ENCODE results near the gene MYOM3.

The MYOM3 gene

GRCh38 chr1:24102961-24103360 is 9.0 kb downstream of the MYOM3 start:
- Histone ChIP-seq H3K9me3 (ENCODE audit: insufficient read depth, low read depth, low read length) (no peaks in the 10 kb centered on the region), H3K4me3 (ENCODE audit: low read length) (no peak overlapping the region), H3K36me3 (ENCODE audit: insufficient read depth, low read length) (no peaks in the 10 kb centered on the region), H3K27me3 (ENCODE audit: insufficient read depth, low read length) (no peaks in the 10 kb centered on the region), H3K9ac (ENCODE audit: low read depth, low read length) (no peak overlapping the region), H3K27ac (ENCODE audit: low read depth, low read length) (no peak overlapping the region), H3K4me1 (ENCODE audit: insufficient read depth, low read length) (peaks cover 5% of the 10 kb centered on the region; the same call in 1 of the 2 replicates)
- WGBS: 91% methylated on average over 8 of the region's 8 CpGs

- no peaks in the 10 kb centered on the region for H3K4me1 ChIP-seq (ENCODE audit: insufficient read depth, low read length)
- H3K9ac ChIP-seq (ENCODE audit: low read depth, low read length): no peak overlapping the region
- H3K27ac ChIP-seq (ENCODE audit: low read depth, low read length): no peak overlapping the region
- no peaks in the 10 kb centered on the region for H3K9me3 ChIP-seq (ENCODE audit: insufficient read depth, low read depth, low read length)
- 85% methylated on average over 9 of the region's 9 CpGs for WGBS
- no peaks in the 10 kb centered on the region for H3K36me3 ChIP-seq (ENCODE audit: insufficient read depth, low read length)
- H3K4me3 ChIP-seq (ENCODE audit: low read length): no peak overlapping the region
- no peaks in the 10 kb centered on the region for H3K27me3 ChIP-seq (ENCODE audit: insufficient read depth, low read length)
These were observed 9.9 kb downstream of the MYOM3 start for GRCh38 chr1:24101796-24102586.

- H3K4me3 ChIP-seq (ENCODE audit: low read length): no peak overlapping the region
- H3K36me3 ChIP-seq (ENCODE audit: insufficient read depth, low read length): no peaks in the 10 kb centered on the region
- H3K9me3 ChIP-seq (ENCODE audit: insufficient read depth, low read depth, low read length): no peaks in the 10 kb centered on the region
- no peaks in the 10 kb centered on the region for H3K27me3 ChIP-seq (ENCODE audit: insufficient read depth, low read length)
- no peak overlapping the region for H3K9ac ChIP-seq (ENCODE audit: low read depth, low read length)
- no peak overlapping the region for H3K27ac ChIP-seq (ENCODE audit: low read depth, low read length)
- H3K4me1 ChIP-seq (ENCODE audit: insufficient read depth, low read length): no peaks in the 10 kb centered on the region
- 94% methylated on average over 13 of the region's 13 CpGs for WGBS
These were observed 10.8 kb downstream of the MYOM3 start for GRCh38 chr1:24100945-24101737.

- Histone ChIP-seq H3K27me3 (ENCODE audit: insufficient read depth, low read length) (no peaks in the 10 kb centered on the region), H3K9ac (ENCODE audit: low read depth, low read length) (no peak overlapping the region)
These were observed 12.8 kb downstream of the MYOM3 start for GRCh38 chr1:24098943-24099638.

GRCh38 chr1:24098102-24098501 is 13.8 kb downstream of the MYOM3 start:
- H3K9ac ChIP-seq (ENCODE audit: low read depth, low read length): no peak overlapping the region
- no peak overlapping the region for H3K27ac ChIP-seq (ENCODE audit: low read depth, low read length)
- H3K4me1 ChIP-seq (ENCODE audit: insufficient read depth, low read length): peaks cover 3% of the 10 kb centered on the region; the same call in 1 of the 2 replicates
- no peaks in the 10 kb centered on the region for H3K36me3 ChIP-seq (ENCODE audit: insufficient read depth, low read length)
- no peaks in the 10 kb centered on the region for H3K27me3 ChIP-seq (ENCODE audit: insufficient read depth, low read length)
- no peak overlapping the region for H3K4me3 ChIP-seq (ENCODE audit: low read length)
- H3K9me3 ChIP-seq (ENCODE audit: insufficient read depth, low read depth, low read length): no peaks in the 10 kb centered on the region
- 81% methylated on average over 5 of the region's 5 CpGs for WGBS

More at GRCh38 chr1:24098943-24099638, 12.8 kb downstream of the MYOM3 start:
- Histone ChIP-seq H3K36me3 (ENCODE audit: insufficient read depth, low read length) (no peaks in the 10 kb centered on the region), H3K4me3 (ENCODE audit: low read length) (no peak overlapping the region), H3K4me1 (ENCODE audit: insufficient read depth, low read length) (peaks cover 3% of the 10 kb centered on the region; the same call in 1 of the 2 replicates), H3K27ac (ENCODE audit: low read depth, low read length) (no peak overlapping the region), H3K9me3 (ENCODE audit: insufficient read depth, low read depth, low read length) (no peaks in the 10 kb centered on the region)
- WGBS: 90% methylated on average over 12 of the region's 12 CpGs

GRCh38 chr1:24097663-24098062 is 14.3 kb downstream of the MYOM3 start:
- Histone ChIP-seq H3K27ac (ENCODE audit: low read depth, low read length) (no peak overlapping the region), H3K4me3 (ENCODE audit: low read length) (no peak overlapping the region), H3K4me1 (ENCODE audit: insufficient read depth, low read length) (peaks cover 3% of the 10 kb centered on the region; the same call in 1 of the 2 replicates), H3K9ac (ENCODE audit: low read depth, low read length) (no peak overlapping the region), H3K36me3 (ENCODE audit: insufficient read depth, low read length) (no peaks in the 10 kb centered on the region), H3K9me3 (ENCODE audit: insufficient read depth, low read depth, low read length) (no peaks in the 10 kb centered on the region), H3K27me3 (ENCODE audit: insufficient read depth, low read length) (no peaks in the 10 kb centered on the region)
- 90% methylated on average over 11 of the region's 11 CpGs for WGBS

- 96% methylated on average over 5 of the region's 5 CpGs for WGBS
These were observed 15.2 kb downstream of the MYOM3 start for GRCh38 chr1:24096739-24097103.

GRCh38 chr1:24096009-24096738 is 15.8 kb downstream of the MYOM3 start:
- Histone ChIP-seq H3K9ac (ENCODE audit: low read depth, low read length) (no peak overlapping the region), H3K36me3 (ENCODE audit: insufficient read depth, low read length) (no peaks in the 10 kb centered on the region), H3K4me3 (ENCODE audit: low read length) (no peak overlapping the region), H3K4me1 (ENCODE audit: insufficient read depth, low read length) (peaks cover 3% of the 10 kb centered on the region; the same call in 1 of the 2 replicates), H3K9me3 (ENCODE audit: insufficient read depth, low read depth, low read length) (no peaks in the 10 kb centered on the region), H3K27ac (ENCODE audit: low read depth, low read length) (no peak overlapping the region), H3K27me3 (ENCODE audit: insufficient read depth, low read length) (no peaks in the 10 kb centered on the region)
- WGBS: 90% methylated on average over 8 of the region's 8 CpGs

More at GRCh38 chr1:24096739-24097103, 15.2 kb downstream of the MYOM3 start:
- H3K27me3 ChIP-seq (ENCODE audit: insufficient read depth, low read length): no peaks in the 10 kb centered on the region
- no peak overlapping the region for H3K27ac ChIP-seq (ENCODE audit: low read depth, low read length)
- H3K4me3 ChIP-seq (ENCODE audit: low read length): no peak overlapping the region
- H3K36me3 ChIP-seq (ENCODE audit: insufficient read depth, low read length): no peaks in the 10 kb centered on the region
- no peak overlapping the region for H3K9ac ChIP-seq (ENCODE audit: low read depth, low read length)
- H3K4me1 ChIP-seq (ENCODE audit: insufficient read depth, low read length): peaks cover 3% of the 10 kb centered on the region; the same call in 1 of the 2 replicates
- no peaks in the 10 kb centered on the region for H3K9me3 ChIP-seq (ENCODE audit: insufficient read depth, low read depth, low read length)

GRCh38 chr1:24095140-24095859 is 16.6 kb downstream of the MYOM3 start:
- WGBS: 76% methylated on average over 14 of the region's 14 CpGs
- Histone ChIP-seq H3K4me1 (ENCODE audit: insufficient read depth, low read length) (peaks cover 3% of the 10 kb centered on the region; the same call in 1 of the 2 replicates), H3K27ac (ENCODE audit: low read depth, low read length) (no peak overlapping the region), H3K27me3 (ENCODE audit: insufficient read depth, low read length) (no peaks in the 10 kb centered on the region), H3K36me3 (ENCODE audit: insufficient read depth, low read length) (no peaks in the 10 kb centered on the region), H3K9me3 (ENCODE audit: insufficient read depth, low read depth, low read length) (no peaks in the 10 kb centered on the region), H3K9ac (ENCODE audit: low read depth, low read length) (no peak overlapping the region), H3K4me3 (ENCODE audit: low read length) (no peak overlapping the region)

GRCh38 chr1:24094554-24094953 is 17.4 kb downstream of the MYOM3 start:
- no peak overlapping the region for H3K27ac ChIP-seq (ENCODE audit: low read depth, low read length)
- 79% methylated on average over 5 of the region's 5 CpGs for WGBS
- H3K9ac ChIP-seq (ENCODE audit: low read depth, low read length): no peak overlapping the region
- peaks cover 3% of the 10 kb centered on the region; the same call in 1 of the 2 replicates for H3K4me1 ChIP-seq (ENCODE audit: insufficient read depth, low read length)
- no peaks in the 10 kb centered on the region for H3K36me3 ChIP-seq (ENCODE audit: insufficient read depth, low read length)
- H3K4me3 ChIP-seq (ENCODE audit: low read length): no peak overlapping the region
- H3K27me3 ChIP-seq (ENCODE audit: insufficient read depth, low read length): no peaks in the 10 kb centered on the region
- no peaks in the 10 kb centered on the region for H3K9me3 ChIP-seq (ENCODE audit: insufficient read depth, low read depth, low read length)

All from HUES64 (cell line).